Neutrophil (primary cell): ENCODE measurements around the gene SLC17A2.
A peak's percentile ranks its signal among the peaks of the same experiment; 100 is the strongest.

Source experiments
- H3K27ac ChIP-seq: fragments of 200-600 bp; sonication (generic); 2 replicates; pipeline ENCODE4 v1.5.1; 2016; ENCODE audit warnings: mild to moderate bottlenecking, moderate library complexity
- H3K27me3 ChIP-seq: fragments of 200-600 bp; sonication (generic); 2 replicates; pipeline ENCODE4 v1.6.0; 2016; ENCODE audit warnings: mild to moderate bottlenecking
- H3K36me3 ChIP-seq: fragments of 200-600 bp; sonication (generic); 2 replicates; pipeline ENCODE4 v1.5.1; 2017
- H3K4me1 ChIP-seq, 2 experiments: fragments of 200-600 bp in 1 of 2; sonication (generic) in 1 of 2; 1 replicate in 1 of 2; 2 replicates in 1 of 2; pipeline versions ENCODE4 v1.5.1 to v1.6.1; 2013 to 2016; ENCODE audit warnings: low read depth in 1 of 2, low read length in 1 of 2, mild to moderate bottlenecking in 1 of 2, moderate library complexity in 1 of 2; ENCODE audit not compliant: control insufficient read depth in 1 of 2, insufficient read depth in 1 of 2
- H3K4me3 ChIP-seq, 2 experiments: fragments of 200-600 bp in 1 of 2; sonication (generic) in 1 of 2; 1 replicate in 1 of 2; 2 replicates in 1 of 2; pipeline ENCODE4 v1.5.1; 2013 to 2016; ENCODE audit warnings: low read depth in 1 of 2, low read length in 1 of 2, mild to moderate bottlenecking in 1 of 2, moderate library complexity in 1 of 2
- H3K9me3 ChIP-seq: fragments of 200-600 bp; sonication (generic); 2 replicates; pipeline ENCODE4 v1.5.1; 2016
- TF ChIP-seq, protein P1 (sequence below): fragments of 200-600 bp; sonication (generic); IDR thresholded peaks from 2 replicates; pipeline ENCODE4 v1.5.1; 2016; ENCODE audit warnings: antibody characterized with exemption

The SLC17A2 gene

DNA sequence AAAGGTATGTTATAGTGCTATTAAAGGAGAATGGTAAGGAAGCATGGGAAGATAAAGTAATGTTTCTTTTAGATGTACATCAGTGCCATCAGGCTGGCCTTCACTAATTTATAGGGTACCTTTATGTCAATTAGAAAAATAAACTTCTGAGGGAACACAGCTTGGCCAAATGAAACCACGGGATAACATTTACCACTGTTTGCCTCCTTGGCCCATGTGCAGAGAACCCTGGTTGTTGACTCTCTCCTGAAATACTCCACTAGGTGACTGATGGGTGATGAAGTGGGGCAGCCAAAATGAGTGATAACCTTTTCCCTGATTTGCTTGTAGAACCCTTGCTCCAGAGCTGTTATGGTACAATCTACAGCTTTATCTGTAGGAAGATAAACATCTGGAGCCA lies 41.6 kb upstream of the SLC17A2 start:
- Histone ChIP-seq H3K4me1 (peaks cover 13 to 14% of the 10 kb centered on the region in 2 experiments), H3K27me3 (no peaks in the 10 kb centered on the region), H3K4me3 (no peak overlapping the region), H3K36me3 (peaks cover 100% of the 10 kb centered on the region), H3K9me3 (no peaks in the 10 kb centered on the region), H3K27ac (no peak overlapping the region)
- TF ChIP-seq, protein P1, sequence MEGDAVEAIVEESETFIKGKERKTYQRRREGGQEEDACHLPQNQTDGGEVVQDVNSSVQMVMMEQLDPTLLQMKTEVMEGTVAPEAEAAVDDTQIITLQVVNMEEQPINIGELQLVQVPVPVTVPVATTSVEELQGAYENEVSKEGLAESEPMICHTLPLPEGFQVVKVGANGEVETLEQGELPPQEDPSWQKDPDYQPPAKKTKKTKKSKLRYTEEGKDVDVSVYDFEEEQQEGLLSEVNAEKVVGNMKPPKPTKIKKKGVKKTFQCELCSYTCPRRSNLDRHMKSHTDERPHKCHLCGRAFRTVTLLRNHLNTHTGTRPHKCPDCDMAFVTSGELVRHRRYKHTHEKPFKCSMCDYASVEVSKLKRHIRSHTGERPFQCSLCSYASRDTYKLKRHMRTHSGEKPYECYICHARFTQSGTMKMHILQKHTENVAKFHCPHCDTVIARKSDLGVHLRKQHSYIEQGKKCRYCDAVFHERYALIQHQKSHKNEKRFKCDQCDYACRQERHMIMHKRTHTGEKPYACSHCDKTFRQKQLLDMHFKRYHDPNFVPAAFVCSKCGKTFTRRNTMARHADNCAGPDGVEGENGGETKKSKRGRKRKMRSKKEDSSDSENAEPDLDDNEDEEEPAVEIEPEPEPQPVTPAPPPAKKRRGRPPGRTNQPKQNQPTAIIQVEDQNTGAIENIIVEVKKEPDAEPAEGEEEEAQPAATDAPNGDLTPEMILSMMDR: no peak

DNA sequence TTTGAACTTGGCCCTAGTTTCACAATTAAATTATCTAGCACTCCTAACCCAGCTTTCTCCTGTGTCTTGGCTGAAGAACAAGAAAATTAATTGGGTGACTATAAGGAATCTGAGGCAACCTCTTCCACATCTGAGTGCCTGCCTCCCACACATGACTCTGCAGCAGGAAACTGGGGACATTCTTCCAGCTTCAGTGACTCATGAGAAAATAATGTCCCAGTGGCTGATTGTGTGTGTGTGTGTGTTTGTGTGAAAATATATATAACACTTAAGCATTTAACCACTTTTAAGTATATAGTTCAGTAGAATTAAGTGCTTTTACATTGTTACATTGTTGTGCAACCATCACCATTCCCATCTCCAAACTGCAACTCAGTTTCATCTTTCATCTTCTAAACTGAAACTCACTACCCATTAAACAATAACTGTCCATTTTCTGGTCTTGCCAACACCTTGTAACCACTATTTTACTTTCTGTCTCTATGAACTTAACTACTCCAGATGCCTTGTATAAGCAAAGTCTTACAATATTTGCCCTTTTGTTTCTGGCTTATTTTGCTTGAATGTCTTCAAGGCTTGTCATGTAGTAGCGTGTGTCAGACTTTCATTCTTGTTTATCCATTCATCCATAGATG lies 40.8 kb upstream of the SLC17A2 start:
- H3K36me3 ChIP-seq: peaks cover 100% of the 10 kb centered on the region
- H3K4me1 ChIP-seq: peaks cover 21 to 22% of the 10 kb centered on the region in 2 experiments
- no peak overlapping the region for H3K4me3 ChIP-seq
- no peak overlapping the region for H3K27ac ChIP-seq
- no peaks in the 10 kb centered on the region for H3K27me3 ChIP-seq
- TF ChIP-seq, protein P1: no peak
- H3K9me3 ChIP-seq: no peaks in the 10 kb centered on the region

DNA sequence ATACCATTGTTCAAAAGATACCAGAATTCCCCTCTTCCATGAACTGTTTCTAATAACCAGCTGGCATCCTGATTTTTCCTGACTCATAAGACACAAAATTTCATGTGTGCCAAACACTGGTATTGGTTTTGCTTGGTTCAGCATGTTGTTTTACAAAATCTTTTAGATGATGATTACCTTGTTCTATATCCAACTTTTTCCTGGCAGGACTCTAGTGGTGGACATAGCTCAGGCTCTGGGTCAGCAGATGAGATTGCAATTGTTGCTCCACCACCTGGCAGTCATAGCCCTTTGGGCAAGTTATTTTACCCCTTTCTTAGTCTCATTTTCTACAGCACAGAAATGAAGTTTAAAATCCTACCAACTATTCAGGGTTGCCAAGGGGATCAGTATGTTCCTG lies 38.3 kb upstream of the SLC17A2 start:
- Histone ChIP-seq H3K27me3 (no peaks in the 10 kb centered on the region), H3K4me3 (no peak overlapping the region), H3K4me1 (peaks cover 44 to 46% of the 10 kb centered on the region in 2 experiments), H3K27ac (peak overlapping the region; percentile 12), H3K36me3 (peaks cover 91% of the 10 kb centered on the region), H3K9me3 (no peaks in the 10 kb centered on the region)
- TF ChIP-seq, protein P1: no peak

DNA sequence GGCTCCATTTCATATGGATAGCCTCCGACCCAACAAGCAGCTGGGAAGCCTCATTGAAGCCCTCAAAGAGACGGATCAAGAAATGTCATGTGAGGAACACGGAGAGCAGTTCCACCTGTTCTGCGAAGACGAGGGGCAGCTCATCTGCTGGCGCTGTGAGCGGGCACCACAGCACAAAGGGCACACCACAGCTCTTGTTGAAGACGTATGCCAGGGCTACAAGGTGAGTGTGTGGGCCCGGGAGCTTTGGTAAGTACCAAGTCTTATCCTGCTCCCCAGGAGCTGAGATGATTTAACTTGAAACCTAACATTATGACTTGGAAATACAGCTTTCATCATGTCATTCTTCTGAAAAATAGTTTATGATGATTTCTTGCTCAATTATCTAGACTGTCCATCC lies 36.2 kb upstream of the SLC17A2 start:
- Histone ChIP-seq H3K9me3 (no peaks in the 10 kb centered on the region), H3K4me1 (peaks cover 56 to 60% of the 10 kb centered on the region in 2 experiments), H3K36me3 (peaks cover 70% of the 10 kb centered on the region), H3K27ac (peak overlapping the region; percentile 48), H3K27me3 (no peaks in the 10 kb centered on the region), H3K4me3 (no peak overlapping the region)
- TF ChIP-seq, protein P1: no peak

DNA sequence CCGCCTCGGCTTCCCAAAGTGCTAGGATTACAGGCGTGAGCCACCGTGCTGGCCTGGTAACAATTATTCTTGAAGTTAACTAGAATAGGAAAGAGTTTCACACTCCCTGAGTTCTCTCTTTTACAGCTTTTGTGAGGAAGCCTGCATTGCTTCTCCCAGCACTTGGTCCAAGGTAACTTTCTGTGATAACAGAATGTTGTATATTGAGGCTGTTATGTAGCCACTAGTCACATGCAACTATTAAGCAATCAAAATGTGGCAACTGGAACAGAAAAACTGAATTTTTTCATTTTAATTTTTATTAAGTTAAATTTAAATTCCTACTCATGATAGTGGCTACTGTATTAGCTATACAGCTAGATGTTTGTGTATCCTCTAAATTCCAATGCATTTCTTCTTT lies 34.6 kb upstream of the SLC17A2 start:
- H3K9me3 ChIP-seq: no peaks in the 10 kb centered on the region
- TF ChIP-seq, protein P1: no peak
- H3K4me1 ChIP-seq: peaks cover 58 to 60% of the 10 kb centered on the region in 2 experiments
- H3K27ac ChIP-seq: peak overlapping the region; percentile 95
- no peaks in the 10 kb centered on the region for H3K27me3 ChIP-seq
- H3K36me3 ChIP-seq: peaks cover 54% of the 10 kb centered on the region
- H3K4me3 ChIP-seq: peak overlapping the region in 1 of 2 experiments; percentile 72
